Measurements from ENCODE around the gene ACAT2.
"Not testable (repeated sequence)": the region's sequence is repeated elsewhere in the genome, so short reads cannot be mapped to it uniquely, and the experiment has no call there.

The ACAT2 gene

DNA sequence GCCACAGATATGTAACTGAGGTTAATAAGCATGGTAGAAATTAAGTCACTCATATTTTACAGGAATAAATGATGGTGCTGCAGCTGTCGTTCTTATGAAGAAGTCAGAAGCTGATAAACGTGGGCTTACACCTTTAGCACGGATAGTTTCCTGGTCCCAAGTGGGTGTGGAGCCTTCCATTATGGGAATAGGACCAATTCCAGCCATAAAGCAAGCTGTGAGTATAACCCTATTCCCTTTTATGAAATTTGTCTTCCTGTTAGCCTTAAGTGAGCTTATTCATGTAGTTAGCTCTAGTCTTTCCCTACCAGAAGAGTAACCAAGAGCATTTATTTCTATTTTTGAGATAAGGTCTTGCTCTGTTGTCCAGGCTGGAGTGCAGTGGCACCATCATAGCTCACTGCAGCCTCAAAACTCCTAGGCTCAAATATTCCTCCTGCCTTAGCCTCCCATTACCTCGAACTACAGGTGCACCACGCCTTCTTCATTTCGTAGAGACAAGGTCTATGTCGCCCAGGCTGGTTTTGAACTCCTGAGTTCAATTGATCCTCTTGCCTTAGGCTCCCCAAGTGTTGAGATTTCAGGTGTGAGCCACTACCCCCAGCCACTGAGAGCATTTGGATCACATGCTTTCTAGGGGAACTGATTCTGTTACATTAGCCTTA lies 15.5 kb downstream of the ACAT2 start:
- no peak for DNase-seq

DNA sequence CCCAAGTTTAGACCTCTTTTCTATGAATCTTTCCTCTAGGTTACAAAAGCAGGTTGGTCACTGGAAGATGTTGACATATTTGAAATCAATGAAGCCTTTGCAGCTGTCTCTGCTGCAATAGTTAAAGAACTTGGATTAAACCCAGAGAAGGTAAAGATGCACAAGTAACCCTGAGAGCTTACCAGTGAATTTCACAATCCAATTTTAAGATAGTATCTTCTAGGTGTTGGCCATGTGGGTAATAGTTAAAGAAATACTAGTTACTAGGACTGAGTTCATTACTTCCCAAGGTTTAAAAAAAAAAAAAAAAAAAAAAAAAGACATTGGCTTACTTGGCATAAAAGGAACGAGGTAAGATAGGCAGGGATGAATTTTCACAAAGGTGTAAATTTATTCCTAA lies 16.3 kb downstream of the ACAT2 start:
- no peak for DNase-seq

DNA sequence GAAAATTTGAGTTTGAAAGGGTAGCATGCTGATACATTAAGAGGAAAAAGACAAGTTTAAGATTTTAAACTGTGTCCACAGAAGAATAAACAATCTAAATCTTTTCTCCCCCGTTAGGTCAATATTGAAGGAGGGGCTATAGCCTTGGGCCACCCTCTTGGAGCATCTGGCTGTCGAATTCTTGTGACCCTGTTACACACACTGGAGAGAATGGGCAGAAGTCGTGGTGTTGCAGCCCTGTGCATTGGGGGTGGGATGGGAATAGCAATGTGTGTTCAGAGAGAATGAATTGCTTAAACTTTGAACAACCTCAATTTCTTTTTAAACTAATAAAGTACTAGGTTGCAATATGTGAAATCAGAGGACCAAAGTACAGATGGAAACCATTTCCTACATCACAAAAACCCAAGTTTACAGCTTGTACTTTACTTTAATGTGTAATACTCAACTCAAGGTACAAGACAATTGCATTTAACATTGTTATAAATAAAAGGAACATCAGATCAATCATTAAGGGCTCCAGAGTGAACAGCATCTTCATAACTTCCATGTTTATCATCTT lies 16.8 kb downstream of the ACAT2 start:
- no peak for DNase-seq

DNA sequence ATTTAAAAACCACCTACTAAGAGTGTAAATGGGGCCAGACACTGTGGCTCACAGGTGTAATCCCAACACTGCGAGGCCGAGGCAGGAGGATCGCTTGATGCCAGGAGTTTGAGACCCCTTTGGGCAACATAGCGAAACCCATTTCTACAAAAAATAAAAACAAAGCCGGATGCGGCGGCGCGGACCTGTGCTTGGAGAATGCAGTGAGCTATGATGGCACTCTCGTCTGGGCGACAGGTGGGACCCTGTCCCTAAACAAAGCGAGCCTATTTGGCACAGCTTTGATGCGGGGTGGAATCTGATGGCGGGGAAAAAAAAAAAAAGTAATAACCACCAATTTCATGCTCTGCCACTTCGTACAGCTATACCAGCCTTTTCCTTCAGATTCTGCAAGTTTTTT lies 26.4 kb downstream of the ACAT2 start:
- no peak for DNase-seq

DNA sequence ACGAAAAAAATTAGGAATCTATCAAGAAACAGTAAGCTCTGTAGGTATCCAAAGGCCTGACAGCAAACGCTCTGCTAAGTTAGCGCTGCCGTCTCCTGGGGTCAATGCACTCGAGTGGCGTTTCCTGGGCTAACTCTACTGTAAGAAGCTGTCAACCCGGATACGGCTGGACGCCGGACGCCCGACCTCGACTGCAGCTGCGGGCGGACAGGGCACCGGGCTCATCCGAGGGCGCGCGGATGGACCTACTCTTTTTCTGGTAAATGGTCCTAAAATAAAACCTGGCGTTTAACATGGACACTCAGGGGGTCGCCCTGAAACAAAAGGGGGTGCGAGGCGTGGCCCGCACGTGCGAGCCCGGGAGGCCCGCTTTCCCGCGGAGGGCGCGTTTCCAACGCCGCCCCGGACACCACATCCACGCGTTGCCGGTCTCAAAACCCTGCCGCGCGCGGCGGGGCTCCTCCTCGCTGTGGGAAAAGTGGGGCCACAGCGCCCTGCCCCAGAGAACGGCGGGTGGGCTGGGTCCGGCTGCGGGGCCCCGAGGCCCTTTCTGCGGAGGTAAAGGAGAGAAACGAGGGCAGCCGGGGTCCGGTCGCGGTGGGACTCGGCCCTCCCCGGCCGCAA lies 27.0 kb downstream of the ACAT2 start:
- DNase-seq = no peak

DNA sequence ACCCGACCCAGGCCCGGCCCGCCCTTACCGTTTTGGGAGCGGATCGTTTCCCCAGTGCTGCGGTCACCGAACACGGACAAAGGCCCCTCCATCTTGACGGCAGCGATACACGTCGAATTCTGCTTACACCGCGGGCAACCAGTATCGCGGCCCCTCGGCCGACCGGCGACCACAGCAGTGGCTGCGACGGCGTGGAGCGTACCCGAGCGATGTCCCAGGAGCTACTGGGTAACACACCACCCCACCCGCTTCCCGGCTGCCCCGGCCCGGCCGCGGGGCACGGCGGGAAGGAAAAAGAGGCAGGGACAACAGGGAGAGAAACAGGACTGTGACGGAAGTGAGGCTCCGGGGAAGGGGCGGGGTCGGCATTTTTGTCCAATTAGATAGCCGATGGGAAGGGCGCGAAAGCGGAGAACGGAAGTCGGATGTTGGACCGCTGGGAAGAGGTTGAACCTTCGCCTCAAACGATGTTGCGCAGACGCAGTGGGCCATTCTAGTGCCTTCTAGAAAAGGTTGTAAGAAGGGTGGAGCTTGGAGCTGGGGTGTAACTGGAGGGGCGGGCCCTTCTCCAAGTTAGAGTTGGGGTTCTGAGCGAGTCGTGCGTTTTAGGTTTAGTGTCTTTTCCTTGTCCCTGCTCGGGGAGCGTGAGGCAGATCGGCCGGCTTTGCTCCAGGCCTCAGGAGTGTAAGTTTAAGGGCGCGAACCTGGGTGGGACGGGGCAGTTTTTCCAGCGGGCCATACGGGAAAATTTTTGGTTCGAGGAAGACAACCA lies 27.7 kb downstream of the ACAT2 start, which contains the start of gene TCP1:
Gene TCP1 (minus strand): TSS at position 226 of the 772 bp plus-strand sequence. CDS start 134 bp downstream, at position 92.
- peak; percentile 100 for DNase-seq

DNA sequence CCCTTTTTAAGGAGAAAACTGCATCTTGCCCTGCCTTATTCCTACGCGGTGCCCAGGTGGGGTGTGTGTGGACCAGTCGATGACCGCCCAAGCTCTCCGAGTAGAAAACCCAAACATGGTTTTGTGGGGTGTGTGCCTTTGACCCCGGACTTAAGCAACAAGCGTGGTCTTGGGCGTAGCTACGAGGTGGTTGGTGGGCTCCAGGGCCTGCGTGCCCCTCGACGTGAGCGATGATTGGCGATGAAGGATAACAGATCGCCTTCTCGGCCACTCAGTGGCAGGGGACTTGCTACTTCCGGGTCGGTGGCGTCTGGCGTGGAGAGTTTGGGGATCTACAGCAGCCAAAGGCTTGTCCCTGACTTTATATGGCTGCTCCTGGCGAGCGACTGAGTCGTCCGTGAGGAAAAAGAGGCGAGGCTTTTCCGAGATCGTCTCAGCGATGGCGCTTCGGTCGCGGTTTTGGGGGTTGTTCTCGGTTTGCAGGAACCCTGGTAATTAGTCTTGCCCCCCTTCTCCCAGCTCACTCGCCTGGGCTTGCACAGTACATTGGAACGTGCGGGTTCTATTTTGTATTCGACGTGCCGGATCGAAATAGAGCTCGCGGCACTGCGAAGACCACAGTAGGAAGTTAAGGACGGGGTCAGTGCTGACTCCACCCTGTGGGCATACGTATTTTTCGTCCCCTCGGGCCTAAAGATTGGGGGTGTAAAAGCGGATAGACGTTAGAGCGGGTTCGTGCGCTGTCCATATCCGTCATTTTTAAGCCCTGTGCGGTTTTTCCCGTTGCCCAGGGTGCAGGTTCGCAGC lies 28.5 kb downstream of the ACAT2 start, which contains the start of gene MRPL18:
Gene MRPL18 (plus strand): TSS at position 319 of the 807 bp plus-strand sequence. CDS start 121 bp downstream, at position 440.
- peak; percentile 98 for DNase-seq

DNA sequence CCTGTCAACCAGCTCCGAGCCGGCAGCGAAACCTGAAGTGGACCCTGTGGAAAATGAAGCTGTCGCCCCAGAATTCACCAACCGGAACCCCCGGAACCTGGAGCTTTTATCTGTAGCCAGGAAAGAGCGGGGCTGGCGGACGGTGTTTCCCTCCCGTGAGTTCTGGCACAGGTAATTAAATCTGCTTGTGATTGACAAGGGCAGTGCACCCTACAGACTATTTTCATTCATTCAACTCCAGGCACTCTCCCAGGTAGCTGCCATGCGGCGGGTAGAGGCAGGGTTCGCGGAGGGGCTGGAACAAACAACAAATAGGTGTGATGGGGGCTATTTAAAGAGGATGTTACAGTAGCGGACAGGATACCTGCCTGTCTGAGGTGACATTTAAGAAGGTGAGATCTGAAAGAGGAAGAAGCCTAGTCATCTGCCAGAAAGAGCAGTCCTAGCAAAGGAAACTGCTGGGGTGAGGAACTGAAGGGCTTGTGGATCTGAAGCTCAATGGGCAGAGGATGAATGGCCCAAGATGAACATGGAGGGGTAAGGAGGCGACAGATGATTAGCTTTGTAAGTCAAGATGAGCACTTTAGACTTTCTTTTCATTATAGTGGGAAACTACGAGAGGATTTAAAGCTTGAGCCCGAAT lies 29.2 kb downstream of the ACAT2 start:
- DNase-seq = peak; percentile 35

DNA sequence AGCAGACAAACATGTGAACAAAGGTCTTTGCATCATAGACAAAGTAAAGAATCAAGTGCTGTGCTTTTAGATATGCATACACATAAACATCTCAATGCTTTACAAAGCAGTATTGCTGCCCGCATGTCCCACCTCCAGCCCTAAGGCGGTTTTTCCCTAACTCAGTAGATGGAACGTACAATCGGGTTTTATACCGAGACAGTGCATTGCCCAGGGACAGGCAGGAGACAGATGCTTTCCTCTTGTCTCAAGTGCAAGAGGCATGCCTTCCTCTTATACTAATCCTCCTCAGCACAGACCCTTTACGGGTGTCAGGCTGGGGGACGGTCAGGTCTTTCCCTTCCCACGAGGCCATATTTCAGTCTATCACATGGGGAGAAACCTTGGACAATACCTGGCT lies 33.1 kb downstream of the ACAT2 start:
- not testable (repeated sequence) for DNase-seq

DNA sequence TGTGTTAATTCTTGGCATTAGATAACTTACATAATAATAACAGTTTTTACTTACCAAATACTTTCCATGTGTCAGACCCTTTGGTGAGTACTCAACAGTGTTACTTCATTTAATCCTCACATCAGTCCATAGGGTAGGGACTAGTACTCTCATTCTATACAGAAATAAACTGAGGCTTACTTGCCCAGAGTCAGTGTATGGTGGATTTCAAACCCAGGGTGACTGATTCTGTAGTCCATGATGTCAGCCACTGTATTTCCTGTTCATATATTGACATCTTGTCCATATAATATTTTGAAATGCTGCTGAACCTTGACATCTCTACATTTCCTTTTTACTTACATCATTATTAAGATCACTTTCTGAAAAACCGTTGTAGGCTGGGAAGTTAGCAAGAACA lies 35.7 kb downstream of the ACAT2 start:
- DNase-seq = no peak

DNA sequence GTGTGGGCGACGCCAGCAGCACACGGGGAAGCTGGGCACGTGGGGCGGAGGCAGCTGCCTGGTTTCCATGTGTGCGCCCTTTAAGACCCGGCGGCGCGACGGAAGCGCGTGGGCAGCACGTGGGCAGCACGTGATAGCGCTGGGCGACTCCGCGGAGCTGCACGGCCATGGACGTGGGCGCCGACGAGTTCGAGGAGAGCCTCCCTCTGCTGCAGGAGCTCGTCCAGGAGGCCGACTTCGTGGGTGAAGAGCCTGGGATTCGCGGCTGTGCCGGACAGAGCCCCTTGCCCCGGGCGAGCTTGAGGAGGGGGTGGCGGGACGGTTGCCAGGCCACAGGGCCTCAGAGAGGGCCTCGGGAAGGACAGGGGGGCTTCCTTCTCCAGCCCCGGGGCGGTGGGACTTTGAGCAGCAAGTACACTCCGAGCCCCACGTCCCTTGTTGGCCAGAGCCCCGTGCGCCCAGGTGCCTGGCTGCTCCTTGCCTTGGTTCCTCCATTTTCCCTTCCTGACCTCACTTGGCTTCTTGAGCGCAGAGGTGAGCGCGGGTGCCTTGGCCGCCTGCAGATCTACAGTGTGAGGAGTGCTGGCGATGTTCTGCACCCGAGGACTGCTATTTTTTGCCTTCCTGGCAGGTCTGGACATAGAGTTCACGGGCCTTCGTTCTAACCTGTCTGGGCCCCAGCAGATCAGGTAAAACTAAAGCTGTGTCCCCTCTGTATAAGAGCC lies 38.5 kb downstream of the ACAT2 start, which contains the start of gene PNLDC1:
Gene PNLDC1 (plus strand): TSS at position 136 of the 725 bp plus-strand sequence. CDS start 32 bp downstream, at position 168.
- no peak for DNase-seq

DNA sequence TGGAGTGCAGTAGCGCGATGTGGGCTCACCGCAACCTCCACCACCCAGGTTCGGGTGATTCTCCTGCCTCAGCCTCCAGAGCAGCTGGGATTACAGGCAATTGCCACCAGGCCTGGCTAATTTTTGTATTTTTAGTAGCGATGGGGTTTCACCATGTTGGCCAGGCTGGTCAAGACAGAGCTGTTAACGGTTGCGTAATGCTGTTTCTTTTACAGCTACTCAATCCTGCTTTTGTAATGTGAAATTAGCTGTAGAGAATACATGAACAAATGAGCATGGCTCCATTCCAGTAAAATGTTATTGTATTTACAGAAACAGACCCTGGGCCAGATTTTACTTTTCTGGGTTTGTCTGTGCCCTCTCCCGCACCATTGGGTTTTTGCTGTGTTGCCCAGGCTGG lies 40.1 kb downstream of the ACAT2 start:
- peak; percentile 94 for DNase-seq

DNA sequence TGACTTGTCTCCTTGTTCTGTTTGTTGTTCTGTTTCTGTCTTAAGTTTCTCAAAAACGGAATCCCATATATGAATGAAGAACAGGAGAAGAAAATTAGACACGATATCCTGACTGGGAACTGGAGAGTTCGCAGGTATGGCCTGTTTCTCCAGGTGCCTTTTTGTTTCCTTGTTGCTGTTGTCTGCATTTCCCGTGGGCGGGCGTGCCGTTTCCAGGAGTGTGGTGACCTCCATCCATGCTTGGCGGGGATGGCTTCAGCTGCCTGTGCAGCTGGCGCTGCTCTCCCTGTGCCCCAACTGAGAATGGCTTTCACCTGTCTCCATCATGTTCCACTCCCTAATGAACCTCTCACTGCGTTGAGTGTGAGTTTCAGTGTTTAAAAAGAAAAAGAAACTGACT lies 42.7 kb downstream of the ACAT2 start:
- DNase-seq = no peak

DNA sequence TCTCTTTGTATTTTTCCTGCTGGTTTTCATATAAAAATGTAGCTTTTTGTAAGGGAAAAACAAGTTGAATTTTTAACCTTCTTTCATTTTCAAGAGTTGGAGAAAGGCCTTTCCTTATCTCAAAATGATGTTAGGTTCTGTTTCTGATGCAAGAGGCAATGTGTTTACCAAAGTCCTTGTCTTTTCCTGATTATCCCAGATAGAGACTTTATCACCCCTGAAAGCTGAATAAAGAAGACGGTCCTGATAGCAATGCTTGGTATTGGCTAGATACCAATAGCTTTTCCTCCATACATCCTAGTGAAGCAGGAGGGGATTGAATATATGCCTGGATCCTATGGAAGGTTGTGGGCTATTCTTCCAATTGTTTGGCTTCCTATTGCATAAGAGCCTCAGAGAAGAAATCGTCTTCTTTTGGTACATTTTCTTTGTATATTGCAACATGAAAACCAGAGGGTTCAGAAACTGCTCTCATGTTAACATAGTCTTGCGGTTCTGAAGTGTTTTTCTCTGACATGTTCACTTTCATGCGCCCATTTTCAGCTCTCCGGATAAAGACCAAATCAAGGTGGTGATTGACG lies 43.7 kb downstream of the ACAT2 start:
- DNase-seq = peak; percentile 87

DNA sequence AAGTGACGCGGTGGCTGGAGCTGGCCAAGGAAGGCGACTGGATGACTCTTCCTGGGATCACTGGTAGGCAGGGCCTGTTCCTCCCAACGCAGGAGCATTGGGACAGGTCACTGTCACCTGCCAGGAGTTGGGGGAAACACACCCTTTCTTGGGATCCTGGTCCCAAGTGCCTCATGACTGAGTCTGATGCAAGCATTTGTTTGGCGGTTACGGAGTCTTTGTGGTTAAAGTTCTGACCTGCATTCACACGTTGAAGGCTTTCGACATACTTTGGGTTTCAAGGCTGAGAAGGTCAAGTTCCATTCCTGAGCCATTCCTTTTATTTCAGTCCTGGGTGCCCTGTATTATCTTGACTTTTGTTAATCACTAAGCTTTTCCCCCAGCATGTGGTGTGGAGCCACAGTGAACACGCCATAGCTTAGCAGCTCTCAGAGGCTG lies 44.2 kb downstream of the ACAT2 start:
- DNase-seq = peak; percentile 89

DNA sequence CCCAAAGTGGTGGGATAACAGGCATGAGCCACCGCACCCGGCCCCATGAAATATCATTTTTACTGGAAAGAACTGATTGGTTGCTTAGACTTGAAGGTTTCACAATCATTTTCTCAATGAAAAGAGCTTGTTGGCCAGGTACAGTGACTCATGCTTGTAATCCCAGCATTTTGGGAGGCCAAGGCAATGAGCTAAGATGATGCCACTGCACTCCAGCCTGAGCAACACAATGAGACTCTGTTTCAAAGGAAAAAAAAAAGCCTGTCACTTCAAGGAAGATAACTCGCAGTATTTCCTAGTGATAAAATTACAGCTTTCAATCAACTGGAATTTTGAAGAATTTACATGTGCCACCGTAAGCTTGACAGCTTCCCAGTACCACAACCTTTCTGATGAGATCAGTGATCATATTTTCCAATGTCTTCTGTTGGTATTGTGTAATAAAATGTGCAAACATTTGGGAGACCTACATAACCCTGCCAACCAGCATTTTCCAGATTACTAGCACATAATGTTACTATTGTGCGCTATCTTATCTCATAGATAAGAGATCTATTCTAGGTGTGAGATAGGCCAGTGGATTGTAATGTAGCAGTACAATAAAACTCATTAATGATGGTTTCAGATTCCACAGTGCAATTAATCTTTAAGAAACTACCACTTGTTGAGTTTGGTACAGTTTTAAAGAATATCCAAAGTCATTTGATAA lies 45.5 kb downstream of the ACAT2 start:
- no peak for DNase-seq

DNA sequence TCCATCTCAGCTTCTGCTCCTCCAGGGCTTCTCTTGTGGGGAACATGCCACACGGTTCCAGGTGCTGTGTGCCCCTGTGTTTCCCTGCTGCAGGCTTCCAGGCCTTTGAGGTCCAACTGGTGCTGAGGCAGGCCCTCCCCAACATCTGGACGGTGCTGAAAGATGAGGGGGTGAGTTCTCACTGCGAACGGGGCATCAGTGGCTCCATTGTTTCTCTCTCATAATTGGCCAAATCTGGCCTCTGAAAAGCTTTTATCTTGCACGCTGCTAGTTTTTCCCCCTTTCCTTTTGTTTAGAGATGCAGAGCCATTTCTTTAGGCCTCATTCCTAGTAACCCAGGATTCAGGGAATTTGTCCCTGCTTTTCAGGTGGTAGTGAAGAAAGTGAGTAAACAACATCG lies 46.8 kb downstream of the ACAT2 start:
- DNase-seq = no peak

DNA sequence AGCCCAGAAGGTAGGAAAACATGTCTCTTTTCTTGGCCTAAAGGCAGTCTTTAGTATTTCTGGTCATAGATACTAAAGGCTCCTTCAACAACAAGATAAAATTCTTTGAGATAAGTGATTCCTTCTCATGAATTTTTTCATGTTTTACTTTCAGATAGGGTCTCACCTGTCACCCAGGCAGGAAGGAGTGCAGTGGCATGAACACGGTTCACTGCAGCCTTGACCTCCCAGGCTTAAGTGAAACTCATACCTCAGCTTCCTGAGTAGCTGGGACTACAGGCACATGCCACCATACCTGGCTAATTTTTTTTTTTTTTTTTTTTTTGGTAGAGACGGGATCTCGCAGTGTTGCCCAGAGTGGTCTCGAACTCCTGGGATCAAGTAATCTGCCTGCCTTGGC lies 47.3 kb downstream of the ACAT2 start:
- DNase-seq = no peak

DNA sequence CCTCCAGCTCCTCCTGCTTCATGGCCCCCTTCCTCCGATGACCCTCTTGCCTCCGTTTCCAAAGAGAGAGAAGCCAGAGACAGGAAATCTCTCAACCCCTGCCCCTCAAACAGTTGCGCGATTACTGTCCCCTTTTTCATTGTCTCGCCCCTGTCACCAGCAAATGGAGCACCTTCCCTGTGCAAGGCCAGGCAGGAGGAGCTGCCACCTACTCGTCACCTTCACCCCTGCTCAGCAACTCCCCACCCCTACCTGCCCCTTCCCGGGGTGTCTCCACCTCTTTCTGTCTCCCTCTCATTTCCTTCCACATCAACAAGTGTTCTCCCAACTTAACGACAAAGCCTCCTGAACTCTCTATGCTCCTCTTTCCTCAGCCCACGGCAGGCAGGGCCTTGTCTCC lies 51.9 kb downstream of the ACAT2 start:
- DNase-seq = no peak

DNA sequence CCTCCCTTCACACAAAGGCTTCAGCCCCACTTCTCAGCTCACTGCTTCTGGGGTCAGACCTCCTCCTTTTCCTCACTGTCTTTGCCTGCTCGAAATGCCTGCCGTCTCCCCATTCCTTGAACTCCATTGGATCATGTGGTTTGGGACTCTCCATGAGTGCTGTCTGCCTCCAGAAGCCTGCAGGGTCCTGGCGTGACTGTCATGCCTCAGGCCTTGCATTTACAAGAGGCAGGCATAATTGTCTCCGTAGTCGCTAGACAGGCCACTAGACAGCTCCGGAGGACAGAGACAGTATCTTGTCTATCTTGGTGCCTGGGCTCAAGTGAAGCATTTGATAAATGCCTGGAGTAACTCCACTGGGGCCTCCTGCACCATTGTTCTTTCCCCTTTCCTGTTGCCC lies 53.6 kb downstream of the ACAT2 start:
- no peak for DNase-seq

Data from MV-4-11 (cell line).